Stimulated activated CD4-positive, alpha-beta T cell treated with anti-CD3 and anti-CD28 coated beads, Interleukin-1b, Interleukin-23, amount 100 ng/mL, for 24 hours (primary cell): ENCODE data around the gene SNX25.

Experiments
- DNase-seq, 4 experiments: peaks; one replicate each; pipeline ENCODE4 v3.0.0-alpha.2; 2020; ENCODE audit warnings: low read depth in 4 of 4, low spot score in 1 of 4

The SNX25 gene

DNA sequence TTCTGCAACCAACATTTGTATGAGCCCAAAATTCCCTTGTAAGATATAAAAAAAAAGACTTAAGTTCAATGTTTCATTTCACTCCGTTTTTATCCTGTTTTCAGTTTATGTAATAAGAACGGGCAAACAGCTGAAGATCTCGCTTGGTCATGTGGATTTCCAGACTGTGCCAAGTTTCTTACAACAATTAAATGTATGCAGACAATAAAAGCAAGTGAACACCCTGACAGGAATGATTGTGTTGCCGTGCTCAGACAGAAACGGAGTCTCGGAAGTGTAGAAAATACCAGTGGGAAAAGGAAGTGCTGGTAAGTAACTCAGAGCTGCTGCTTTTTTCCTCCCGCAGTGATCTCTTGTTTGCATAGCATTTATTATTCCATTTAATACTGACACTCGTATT lies 190.1 kb downstream of the SNX25 start:
- no peak for DNase-seq

DNA sequence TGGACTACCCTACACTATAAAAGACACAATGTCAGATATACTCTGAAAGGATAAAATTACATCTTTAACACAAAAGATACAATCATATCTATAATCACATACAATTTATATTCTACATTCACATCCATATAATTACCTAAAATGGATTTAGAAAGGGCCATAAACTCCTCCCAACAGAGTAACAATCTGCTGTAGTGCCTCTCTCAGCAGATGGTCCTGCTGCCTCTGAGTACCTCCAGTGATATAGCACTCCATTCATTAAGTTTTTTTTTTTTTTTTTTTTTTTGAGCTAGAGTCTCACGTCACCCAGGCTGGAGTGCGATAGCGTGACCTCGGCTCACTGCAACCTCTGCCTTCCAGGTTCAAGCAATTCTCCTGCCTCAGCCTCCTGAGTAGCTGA lies 194.6 kb downstream of the SNX25 start:
- DNase-seq = no peak

DNA sequence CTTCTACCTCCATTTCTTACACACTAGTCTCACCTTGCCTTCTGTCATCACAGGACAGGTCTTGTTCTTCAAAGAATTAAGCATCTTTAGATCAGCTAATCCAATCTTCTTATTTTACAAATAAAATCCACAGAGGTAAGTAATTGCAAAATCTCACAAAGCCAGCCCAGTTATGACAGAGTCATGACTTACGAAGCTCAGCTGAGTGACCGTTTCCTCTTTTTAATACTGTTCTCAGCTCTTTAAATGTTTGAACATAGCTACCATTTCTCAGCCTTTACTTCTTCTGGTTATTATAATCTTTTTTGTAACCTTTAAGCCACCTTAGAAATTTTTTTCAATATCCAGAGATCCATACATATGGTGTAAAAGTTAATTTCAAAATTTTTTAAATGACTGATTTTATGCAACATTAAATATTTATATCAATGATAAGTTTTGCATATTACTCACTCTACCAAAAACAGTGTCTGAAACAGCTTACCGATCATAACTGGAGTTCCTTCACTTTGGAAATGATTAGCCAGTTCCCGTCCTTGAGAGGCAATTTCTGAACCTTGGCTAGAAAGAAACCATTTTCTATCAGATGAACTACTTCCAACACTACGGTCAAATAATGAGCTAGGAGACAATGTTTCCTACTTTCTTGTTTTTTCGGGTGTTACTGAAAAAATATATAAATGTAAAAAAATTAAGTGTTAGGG lies 196.1 kb downstream of the SNX25 start:
- DNase-seq = no peak

DNA sequence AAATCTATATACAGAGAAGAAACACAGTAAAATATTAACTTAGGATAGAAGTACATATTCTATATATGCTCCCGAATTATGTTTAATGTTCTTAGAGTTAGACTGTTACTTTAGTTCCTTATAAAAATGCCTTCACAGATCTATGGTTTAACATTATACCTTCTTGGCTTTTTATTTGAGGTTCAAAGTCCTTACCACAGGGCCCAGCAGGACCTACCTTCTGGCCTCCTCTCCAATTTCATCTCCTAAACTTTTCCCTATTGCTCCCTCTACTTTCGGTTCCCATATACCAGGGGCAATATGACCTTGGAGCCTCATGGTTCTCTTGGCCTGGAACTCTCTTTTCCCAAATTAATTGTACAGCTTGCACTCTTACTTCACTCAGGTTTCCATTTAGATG lies 199.0 kb downstream of the SNX25 start:
- no peak for DNase-seq

DNA sequence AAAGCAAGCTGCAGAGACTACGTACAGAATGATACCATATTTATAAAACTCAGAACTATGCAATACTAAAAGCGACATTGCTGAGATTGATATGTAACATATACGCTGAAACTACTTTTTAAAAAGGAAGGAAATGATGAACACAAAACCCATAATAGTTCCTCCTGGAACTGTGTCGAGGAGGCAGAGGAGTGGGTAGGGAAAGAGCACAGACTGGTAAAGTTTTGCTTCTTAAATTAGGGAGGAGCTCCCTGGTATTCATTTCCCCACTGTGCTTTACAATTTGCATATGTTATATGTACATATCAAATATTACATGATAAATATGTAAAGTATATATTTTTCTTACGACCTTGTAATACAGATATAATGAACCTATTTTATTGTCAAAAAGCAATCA lies 202.5 kb downstream of the SNX25 start:
- no peak for DNase-seq

DNA sequence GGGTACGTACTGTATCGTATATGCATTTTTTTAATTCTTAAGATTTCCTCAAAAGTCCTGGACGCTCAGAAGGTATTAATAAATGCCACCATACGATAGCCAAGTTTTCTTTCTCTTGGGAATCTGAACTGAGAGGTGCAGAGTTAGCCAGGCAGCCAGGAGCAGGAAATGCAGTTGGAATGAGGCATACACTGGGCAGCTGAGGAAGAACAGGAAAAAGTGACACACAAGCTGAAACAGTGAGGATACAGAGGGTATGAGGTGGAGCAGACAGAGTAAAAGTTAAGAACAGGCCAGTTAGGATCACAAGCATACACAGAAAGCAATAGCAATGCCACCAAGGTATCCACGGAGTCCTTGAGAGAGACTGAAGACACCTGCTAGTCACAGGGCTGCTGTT lies 203.0 kb downstream of the SNX25 start:
- DNase-seq = no peak
